HG02943 (cell line): ENCODE data around the gene SERGEF.
"Not testable (repeated sequence)": the region's sequence is repeated elsewhere in the genome, so short reads cannot be mapped to it uniquely, and the experiment has no call there.

Source experiments
- ATAC-seq: cut with Tn5 transposase; IDR thresholded peaks from one replicate; pipeline ENCODE4 v1.9.1; 2021; ENCODE audit warnings: mild to moderate bottlenecking, low read depth, moderate library complexity; ENCODE audit not compliant: unreplicated experiment

The SERGEF gene

GRCh38 chr11:17868398-17868797 lies 144.4 kb downstream of the SERGEF start:
- not testable (repeated sequence) for ATAC-seq

GRCh38 chr11:17867341-17867740 lies 145.5 kb downstream of the SERGEF start:
- ATAC-seq, result no peak

- ATAC-seq, result no peak
These were observed 146.9 kb downstream of the SERGEF start for GRCh38 chr11:17865765-17866428.

- no peak for ATAC-seq
These were observed 148.3 kb downstream of the SERGEF start for GRCh38 chr11:17864478-17864941.

GRCh38 chr11:17861036-17861755 lies 151.7 kb downstream of the SERGEF start:
- ATAC-seq, result no peak

GRCh38 chr11:17859552-17859951 lies 153.3 kb downstream of the SERGEF start:
- ATAC-seq, result no peak

GRCh38 chr11:17855531-17856290 lies 157.1 kb downstream of the SERGEF start:
- ATAC-seq, result no peak

- ATAC-seq, result no peak
These were observed 159.6 kb downstream of the SERGEF start for GRCh38 chr11:17853280-17853679.

- ATAC-seq, result no peak
These were observed 160.6 kb downstream of the SERGEF start for GRCh38 chr11:17852246-17852645.

GRCh38 chr11:17851697-17852096 lies 161.2 kb downstream of the SERGEF start:
- no peak for ATAC-seq

- ATAC-seq, result no peak
These were observed 162.5 kb downstream of the SERGEF start for GRCh38 chr11:17850336-17850735.

GRCh38 chr11:17848715-17849114 lies 164.1 kb downstream of the SERGEF start:
- no peak for ATAC-seq

- ATAC-seq, result no peak
These were observed 165.9 kb downstream of the SERGEF start for GRCh38 chr11:17846852-17847453.

- no peak for ATAC-seq
These were observed 167.4 kb downstream of the SERGEF start for GRCh38 chr11:17845431-17845881.

GRCh38 chr11:17840101-17840548 lies 172.7 kb downstream of the SERGEF start:
- ATAC-seq, result no peak

GRCh38 chr11:17839450-17839849 lies 173.4 kb downstream of the SERGEF start:
- no peak for ATAC-seq

- no peak for ATAC-seq
These were observed 174.7 kb downstream of the SERGEF start for GRCh38 chr11:17838102-17838501.

GRCh38 chr11:17831883-17832282 lies 181.0 kb downstream of the SERGEF start:
- no peak for ATAC-seq

GRCh38 chr11:17831228-17831627 lies 181.6 kb downstream of the SERGEF start:
- ATAC-seq, result no peak

GRCh38 chr11:17828311-17828751 lies 184.5 kb downstream of the SERGEF start:
- ATAC-seq, result no peak

- ATAC-seq, result no peak
These were observed 185.8 kb downstream of the SERGEF start for GRCh38 chr11:17827006-17827405.
